GM12873 (cell line): ENCODE data around the gene CCL11.

Experiments
- CTCF ChIP-seq: IDR thresholded peaks from 2 replicates; pipeline ENCODE4 v1.5.1; 2012; ENCODE audit warnings: low read depth, mild to moderate bottlenecking, moderate library complexity, low read length, control low read depth; ENCODE audit not compliant: insufficient read depth; ENCODE audit errors: missing control alignments

Gene CCL11

GRCh38 chr17:34245351-34245905 lies 40.1 kb upstream of the CCL11 start:
- TF ChIP-seq CTCF, result no peak

- no peak for TF ChIP-seq CTCF
Observed at GRCh38 chr17:34246446-34246845, 39.1 kb upstream of the CCL11 start.

- no peak for TF ChIP-seq CTCF
Observed at GRCh38 chr17:34246881-34247280, 38.7 kb upstream of the CCL11 start.

GRCh38 chr17:34248511-34249024 lies 37.0 kb upstream of the CCL11 start:
- no peak for TF ChIP-seq CTCF

- no peak for TF ChIP-seq CTCF
Observed at GRCh38 chr17:34249061-34249460, 36.5 kb upstream of the CCL11 start.

- TF ChIP-seq CTCF, result no peak
Observed at GRCh38 chr17:34249478-34249877, 36.1 kb upstream of the CCL11 start.

GRCh38 chr17:34251186-34251585 lies 34.4 kb upstream of the CCL11 start:
- no peak for TF ChIP-seq CTCF
